Pulmonary artery endothelial cell (primary cell): ENCODE measurements around the gene ZFYVE28. TPM values are rescaled to one million over a fixed set of nuclear protein-coding genes. Genes with fewer than 3 reads are reported as not detected.
A peak's percentile ranks its signal among the peaks of the same experiment; 100 is the strongest.
"Not testable (repeated sequence)": the region's sequence is repeated elsewhere in the genome, so short reads cannot be mapped to it uniquely, and the experiment has no call there.

Experiments used
- DNase-seq: peaks from one replicate; pipeline ENCODE4 v3.0.0-alpha.2; 2011; ENCODE audit warnings: low read depth, low spot score
- total RNA-seq: library from RNA; depleted of rRNA; stranded (reverse); fragments of >200 nt; gene quantifications from 2 replicates; pipeline ENCODE4 v1.2.3, GENCODE V29; 2014

ZFYVE28 gene
- total RNA-seq, 1 donor from 2014 or later, result 10.8 TPM

DNA sequence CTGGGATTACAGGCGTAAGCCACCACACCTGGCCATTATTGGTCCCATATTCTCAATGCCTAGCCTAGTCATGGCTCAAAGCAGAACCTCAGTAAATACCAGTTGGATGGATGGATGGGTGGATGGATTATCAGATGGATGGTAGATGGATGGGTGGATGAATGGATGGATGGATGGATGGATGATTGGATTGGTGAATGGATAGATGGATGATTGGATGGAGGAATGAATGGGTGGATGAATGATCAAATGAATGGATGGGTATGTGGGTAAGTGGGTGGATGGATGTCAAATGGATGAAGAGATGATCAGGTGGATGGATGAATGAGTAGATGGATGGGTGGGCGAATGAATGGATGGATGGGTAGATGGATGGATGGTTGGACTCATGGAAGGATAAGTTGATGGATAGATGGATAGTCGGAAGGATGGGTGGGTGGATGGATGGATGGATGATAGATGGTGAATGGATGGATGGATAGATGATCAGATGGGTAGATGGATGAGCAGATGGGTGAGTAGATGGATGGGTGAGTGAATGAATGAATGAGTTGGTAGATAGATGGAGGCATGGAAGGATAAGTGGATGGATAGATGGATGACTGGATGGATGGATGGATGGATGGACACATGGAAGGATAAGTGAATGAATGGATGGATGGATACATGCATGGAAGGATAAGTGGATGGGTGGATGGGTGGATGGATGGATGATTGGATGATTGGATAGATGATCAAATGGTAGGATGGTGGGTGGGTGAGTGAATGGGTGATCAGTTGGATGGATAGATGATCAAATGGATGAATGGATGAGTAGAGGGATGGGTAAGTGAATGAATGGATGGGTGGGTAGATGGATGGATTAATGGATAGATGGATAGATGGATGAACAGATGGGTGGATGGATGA is 28.5 kb upstream of the ZFYVE28 start:
- DNase-seq, result no peak

DNA sequence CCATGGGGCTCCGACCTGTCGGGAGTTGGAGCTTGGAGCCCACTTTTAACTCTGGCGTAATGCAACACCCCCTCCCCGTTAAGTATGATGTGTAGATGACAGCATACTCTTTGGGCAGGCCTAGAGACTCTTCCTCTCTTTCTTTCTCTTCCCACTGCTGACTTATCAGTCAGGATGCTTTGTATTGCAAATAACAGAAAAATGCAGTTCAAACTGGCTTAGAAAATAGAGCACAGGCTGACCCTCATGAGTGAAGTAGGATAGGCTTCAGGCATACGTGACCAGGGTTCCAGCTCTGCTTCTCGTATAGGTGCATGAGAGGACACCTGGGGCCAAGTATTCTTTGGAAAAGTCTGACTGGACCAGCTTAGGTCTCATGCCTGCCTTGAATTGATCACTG is 27.1 kb upstream of the ZFYVE28 start:
- DNase-seq, result no peak

DNA sequence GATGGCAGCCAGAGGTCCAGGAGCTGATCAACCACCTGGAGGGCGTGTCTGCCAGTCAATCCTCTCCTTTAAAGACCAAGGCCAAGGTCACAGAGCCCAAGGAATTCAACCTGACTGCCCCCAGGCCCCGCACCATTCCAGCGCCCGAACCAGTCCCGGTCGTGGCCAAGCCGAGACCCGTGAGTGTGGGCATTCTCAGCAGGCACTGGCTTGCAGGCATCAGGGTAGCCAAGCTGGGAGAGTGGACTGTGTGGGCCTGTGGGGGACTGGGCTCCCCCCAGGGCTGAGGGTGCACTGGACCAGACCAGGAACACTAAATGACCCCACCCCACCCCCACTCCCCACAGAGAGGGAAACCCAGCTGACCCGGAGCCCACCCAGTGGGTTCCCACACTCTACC is 26.7 kb upstream of the ZFYVE28 start:
- DNase-seq, result no peak

DNA sequence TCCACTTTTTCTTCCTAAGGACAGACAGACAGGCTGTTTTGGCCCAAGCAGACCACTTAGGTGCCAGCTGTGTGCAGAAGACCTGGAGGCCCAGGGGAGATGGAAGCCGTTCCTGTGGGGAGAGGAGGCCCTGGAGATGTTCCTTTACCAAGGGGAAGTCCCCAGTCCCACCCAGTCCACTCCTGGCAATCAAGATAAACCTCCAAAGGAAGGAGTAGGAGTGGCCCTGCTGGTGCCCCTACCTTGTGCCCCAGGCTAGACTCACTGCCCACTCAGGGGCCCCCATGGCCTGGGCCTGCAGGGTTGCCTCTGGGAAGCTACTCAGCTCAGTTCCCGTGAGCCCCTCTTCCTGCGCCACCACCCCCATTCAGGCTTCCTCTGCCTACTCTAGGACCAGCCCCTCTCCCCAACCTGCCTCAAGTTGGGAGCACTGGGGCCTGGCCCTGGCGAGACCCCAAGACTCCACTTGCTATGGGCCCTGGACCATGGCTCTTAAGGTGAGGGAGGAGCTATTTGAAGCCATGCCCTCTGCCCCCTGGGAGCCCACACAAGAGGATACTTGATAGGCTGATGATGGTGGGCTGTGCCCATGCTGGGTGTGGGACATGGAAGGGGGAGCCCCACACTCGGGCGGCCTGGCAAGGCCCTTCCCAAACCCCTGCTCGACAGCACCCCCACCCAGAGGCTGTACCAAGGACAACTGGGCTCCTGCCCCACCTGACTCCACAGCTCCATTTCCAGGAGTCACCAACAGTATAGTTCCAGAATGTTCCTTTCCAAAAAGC is 25.7 kb upstream of the ZFYVE28 start:
- DNase-seq, result no peak

DNA sequence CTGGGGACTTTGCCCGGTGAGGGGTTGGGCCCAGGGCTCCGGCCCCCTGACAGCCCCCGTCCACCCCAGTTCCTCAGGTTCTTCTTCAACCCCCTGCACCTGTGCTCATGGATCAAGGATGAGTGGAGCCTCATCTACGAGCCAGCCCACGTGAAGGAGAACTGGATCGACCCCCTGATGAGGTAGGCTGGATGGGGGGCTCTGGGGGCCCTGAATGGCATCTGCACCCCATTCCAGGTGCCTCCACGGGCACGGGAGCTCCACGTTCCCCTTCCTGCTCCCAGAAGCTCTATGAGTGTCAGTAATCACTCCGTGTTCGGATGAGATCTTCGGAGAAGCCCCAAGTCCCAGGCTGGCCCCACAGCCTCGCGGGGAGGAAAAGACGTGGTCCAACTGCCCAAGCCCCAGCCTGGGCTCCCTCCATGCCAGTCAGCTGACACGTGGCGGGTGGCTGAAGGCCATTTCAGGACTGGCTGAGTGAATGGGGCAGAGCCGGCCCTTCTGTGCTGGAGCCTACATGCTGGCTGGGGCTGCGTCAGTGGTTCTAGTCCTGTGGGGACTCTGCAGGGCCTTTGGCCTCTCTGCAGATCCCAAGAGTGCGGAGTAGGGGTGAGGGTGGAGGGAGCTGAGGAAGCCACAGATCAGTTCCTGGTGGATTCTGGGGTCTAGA is 24.8 kb upstream of the ZFYVE28 start:
- no peak for DNase-seq

DNA sequence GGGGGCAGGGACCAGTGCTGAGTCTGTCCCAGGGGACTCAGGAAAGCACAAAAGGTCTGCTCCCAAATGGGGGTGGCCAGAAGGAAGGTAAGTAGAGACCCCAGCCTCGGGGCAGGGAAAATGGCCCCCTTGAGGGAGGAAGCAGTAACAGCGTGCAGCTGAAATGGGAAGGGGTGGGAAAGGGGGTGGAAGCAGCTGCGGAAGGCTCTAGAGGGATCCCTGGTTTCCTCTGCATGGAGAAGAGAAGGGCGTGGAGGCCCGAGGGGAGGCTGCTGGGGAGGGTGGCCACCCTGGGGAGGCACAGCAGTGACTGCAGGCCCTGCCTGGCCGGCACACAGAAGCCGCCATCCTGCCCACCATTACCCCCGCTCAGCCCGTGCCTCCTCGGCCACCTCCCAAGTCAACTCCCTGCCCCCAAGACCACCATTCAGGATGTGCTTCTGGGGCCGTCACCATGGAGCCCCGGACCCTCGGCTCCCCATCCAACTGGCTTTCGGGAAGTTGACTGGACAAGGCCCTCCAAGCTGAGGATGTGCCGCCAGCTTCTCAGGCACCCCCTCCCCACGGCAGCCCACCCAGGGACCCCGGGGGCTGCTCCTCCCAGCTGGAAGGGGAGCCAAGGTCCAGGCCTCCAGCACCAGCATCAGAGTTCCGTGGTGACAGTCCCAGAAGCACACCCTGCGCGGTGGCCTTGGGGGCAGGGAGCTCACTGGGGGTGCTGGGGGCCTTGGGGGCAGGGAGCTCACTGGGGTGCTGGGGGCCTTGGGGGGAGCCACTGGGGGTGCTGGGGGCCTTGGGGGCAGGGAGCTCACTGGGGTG is 23.9 kb upstream of the ZFYVE28 start:
- DNase-seq, result no peak

DNA sequence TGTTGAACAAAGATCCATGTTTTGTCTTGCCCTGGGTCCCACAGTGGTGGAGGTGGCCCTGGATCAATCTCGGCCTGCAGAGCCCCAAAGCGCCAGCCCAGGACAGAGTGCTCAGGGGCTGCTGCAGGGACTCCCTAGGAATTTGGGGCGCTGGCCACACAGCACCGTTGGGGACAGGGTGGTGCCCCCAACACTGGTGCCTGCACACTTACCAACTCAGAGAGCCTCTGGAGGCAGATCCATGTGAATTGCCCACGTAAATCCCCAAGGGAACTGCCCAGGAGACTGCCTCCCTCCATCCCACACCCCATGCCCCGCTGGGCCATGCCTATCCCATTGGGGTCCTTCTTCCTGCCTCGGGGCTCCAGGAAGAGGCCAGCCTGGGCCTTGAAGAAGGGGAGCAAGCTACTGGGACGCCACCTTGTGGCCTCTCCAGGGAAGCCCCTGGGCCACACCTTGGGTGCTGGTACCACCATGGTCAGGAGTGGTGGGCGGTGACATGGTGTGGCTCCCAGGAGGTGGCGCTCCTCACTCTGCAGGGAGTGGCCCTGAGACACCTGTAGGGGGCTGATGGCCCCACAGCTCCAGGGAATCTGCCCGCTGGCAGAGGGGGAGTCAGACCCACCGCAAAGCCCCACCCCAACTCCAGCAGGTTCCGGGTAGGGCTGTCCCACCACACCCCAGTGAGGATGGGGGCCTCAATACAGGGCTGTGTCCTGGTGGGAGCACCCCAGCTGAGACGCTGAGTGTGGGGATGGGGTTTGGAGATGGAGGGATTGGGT is 23.1 kb upstream of the ZFYVE28 start:
- peak; percentile 40 for DNase-seq

DNA sequence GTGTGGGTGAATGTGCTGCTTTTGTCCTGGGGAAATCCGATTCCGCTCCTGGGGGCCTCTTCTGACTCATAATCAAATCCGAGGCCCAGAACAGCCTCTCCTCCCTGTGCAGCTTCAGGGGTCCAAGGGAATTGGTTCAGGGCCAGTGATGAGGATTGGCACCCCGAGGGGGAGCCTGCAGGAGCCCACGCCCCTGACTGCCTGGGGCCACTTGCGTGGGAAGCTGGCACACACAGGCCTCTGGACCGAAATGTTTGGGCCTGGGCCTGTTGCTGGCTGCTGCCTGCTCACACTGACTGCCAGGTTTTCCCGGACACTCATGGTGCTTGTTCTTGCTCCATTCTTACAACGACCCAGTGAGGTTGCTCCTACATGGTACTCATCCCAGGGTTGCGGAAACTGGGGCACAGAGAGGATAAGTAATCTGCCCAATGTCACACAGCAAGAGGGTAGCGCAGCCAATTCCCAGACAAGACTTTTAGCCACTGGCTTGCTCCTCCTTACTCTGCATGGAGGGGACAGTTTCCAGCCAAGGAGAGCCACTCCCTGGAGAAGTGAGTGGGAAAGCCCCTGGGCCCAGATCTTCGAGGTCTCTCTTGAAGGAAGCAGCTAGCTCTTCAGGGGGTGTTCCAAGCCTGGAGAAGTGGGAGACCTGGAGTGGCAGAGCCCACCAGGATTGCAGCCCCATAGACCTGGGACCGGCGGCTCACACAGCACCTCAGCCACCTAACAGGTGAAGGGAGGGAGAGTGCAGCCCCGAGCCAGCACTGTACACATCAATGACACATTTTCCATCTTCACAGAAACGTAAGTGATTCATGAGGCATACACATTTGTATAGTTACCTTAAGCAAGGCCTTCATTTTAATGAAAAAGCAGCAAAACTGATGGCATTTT is 20.6 kb upstream of the ZFYVE28 start:
- no peak for DNase-seq

DNA sequence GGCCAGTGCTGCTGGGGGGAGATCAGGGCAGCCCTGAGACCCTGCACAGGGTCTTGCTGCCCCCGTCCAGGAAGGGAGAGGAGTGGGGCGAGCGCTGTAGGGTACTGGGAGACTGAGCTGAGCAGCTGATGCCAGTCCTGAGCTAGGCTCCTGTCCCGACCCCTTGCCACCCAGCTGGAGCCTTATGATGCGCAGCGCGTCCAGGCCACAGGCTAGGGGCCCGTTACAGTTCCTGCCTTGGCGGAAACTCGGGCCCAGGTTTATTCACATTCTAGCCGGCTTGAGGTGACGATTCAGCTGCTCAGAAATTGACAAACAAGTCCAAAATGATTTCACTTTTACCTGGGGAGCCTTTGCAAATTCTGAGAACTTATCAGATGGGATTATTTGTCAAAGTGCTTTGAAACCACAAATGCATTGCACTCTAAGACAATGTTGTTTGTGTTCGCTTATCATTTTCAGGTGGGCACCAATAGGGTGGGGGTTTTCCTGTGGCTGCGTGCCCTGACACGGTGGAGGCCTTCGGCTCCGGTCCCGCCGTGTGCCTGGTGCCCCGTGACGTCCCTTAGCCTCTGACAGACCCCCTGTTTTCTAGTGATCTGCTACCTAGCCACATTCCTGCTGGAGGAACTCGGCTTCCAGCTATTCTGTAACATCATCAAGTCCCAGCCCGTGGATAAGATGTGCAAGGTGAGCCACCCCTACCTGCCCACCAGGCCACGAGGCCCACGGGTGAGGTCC is 19.2 kb upstream of the ZFYVE28 start:
- no peak for DNase-seq

DNA sequence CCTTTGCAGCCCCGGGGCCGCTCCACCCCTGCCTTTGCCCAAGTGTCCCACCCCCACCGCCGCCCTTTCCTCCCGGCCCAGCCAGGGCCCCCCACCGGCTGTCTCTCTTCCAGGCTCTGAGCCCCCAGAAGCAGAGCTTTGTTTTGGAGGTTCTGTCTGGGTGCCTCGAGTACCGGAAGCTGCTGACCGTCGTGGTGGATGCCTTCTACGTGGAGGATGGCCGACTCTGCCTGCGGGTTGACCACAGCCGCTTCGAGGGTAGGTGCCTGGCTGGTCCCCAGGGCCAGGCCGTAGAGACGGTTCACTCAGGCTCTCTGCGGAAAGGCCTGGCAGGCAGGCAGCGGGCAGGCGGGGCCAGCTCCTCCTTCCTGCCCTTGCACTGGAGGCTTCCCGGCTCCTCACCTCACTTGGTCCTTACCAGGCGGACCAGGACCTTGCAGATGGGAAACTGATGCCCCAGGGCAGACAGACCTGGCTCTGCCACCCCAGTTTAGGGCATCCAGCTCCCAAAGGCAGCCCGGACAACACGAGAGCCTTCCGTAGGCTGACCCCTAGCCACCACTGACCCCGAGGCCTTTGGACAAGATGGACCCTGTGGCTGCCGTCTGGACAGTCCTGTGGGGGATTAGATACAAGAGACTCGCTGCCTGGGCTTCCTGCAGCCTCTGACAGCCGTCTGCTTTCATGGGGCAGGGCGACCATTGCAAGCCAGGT is 18.5 kb upstream of the ZFYVE28 start:
- DNase-seq, result no peak

DNA sequence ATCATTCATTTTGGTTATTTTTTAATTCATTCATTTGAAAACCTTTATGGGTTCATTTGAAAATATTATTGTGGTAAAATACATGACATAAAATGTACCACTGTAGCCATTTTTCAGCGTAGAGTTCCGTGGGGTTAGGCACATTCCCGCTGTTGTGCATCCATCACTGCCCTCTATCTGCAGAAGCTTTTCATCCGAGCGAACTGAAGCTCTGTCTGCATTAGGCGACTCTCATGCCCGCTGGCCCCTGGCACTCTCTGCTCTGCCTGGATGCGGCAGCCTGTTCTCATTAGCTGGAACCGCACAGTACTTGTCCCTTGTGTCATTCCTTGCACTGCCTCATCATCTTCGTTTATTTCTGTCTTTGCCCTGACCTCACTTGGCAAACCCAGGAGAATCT is 17.9 kb upstream of the ZFYVE28 start:
- no peak for DNase-seq

DNA sequence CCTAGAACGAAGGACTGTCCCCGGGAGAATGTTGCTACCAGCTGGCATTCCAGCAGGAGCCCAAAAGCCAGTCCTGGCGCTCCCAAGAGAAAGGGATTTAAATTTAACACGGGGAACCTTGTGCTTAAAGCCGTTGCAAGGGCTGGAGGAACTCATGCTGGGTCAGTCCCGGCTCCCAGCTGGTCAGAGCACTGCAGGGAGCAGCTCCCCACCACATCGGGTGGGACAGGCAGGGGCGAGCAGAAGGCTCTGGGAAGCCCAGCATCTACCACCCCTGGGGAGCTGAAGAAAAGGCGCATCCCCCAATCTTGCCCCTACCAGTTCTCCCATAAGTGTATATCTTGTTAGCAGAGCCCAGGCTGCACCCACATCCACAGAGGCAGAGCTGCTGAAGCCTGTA is 16.0 kb upstream of the ZFYVE28 start:
- no peak for DNase-seq

DNA sequence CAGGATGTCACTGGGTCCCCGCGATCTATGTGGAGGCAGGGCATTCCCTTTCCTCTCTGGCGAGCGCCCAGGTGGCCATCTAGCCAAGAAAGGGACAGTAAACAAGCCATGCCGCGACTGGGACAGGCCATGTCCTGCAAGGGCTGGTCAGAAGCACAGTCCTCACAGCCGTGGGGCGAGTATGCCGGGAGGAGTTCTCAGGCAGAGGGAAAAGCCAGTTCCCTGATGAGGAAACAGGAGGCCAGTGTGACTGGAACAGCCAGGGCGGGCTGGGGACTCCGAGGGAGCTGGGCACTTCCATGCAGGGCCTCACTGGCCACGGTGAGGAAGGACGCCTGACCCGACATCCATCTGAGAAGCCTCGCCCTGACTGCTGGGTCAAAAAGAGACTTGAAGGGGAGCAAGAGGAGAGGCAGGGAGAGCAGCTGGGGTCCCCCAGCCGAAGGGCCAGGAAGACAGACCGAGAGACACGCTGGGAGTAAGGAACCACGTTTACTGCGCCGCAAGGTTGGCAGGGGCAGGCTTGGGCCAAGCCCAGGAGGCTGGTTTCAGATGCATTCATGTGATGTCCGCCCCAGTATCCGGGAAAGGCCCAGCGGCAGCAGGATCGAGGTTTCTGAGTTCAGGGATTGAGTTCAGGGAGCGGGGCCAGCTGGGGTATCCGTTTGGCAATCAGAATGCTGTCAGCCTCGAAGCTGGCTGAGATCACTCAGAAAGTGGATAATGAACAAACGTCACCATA is 15.3 kb upstream of the ZFYVE28 start:
- DNase-seq, result no peak

DNA sequence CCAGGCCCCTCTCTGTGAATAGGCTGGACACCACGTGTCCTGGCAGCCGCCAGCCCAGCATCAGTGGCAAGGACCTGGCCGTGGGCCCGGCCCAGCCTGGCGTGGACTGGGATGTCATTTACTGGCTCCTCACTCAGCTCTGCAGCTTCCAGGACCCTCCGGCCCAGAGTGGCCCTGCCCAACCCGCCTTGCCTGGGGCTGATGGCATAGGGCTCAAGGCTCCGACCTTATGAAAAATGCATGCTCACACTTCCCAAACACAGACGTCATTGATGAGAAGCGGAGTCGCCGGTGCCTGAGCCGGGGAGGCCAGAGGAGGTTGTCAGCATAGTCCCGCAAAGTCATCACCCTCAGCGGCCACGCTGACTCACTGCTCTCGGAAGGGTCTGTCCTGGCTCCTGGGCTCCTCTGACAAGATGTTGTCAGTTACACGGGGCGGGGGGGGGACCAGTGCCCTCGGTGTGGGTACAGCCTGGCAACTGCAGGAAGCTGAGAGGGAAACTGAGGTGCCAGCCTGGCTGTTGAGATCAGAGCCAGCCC is 14.6 kb upstream of the ZFYVE28 start:
- no peak for DNase-seq

DNA sequence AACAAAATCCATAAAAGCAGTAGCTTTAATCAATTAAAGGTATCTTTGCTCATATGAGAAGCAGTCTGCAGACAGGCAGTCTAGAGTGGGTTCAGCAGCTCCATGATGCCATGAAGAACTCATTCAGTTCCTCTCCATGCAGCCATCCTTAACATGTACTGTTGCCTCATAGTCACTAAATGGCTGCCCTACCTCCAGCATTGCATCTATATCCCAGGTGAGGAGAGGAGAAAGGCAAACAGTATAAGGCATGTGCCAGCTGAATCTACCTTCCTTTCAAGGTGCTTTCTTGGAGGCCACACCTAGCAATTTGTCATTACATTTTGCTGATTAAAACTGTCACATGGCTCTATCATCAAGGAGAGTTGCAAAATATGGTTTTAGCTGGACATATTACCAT is 13.6 kb upstream of the ZFYVE28 start:
- no peak for DNase-seq

DNA sequence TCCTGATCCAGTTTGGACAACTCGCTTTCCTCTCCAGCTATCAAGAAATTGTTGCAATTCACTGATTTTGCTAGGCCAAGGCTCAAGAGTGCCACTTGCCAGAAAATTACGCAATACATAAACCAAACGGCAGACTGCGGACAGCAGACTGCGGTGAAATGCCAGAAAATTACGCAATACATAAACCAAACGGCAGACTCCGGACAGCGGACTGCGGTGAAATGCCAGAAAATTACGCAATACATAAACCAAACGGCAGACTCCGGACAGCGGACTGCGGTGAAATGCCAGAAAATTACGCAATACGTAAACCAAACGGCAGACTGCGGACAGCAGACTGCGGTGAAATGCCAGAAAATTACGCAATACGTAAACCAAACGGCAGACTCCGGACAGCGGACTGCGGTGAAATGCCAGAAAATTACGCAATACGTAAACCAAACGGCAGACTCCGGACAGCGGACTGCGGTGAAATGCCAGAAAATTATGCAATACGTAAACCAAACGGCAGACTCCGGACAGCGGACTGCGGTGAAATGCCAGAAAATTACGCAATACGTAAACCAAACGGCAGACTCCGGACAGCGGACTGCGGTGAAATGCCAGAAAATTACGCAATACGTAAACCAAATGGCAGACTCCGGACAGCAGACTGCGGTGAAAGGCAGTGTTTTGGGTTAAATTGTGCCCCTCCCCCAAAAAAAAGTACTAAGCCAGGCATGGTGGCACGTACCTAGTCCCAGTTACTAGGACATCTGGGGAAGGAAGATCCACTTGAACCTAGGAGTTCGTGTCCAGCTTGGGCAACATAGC is 11.7 kb upstream of the ZFYVE28 start:
- DNase-seq, result not testable (repeated sequence)
